WI38 (cell line): ENCODE data around the gene WNT10A.

Experiments used
- H3K4me3 ChIP-seq: 2 replicates; pipeline ENCODE4 v1.5.1; 2011; ENCODE audit warnings: low read depth, mild to moderate bottlenecking, control low read depth, low read length
- CTCF ChIP-seq: IDR thresholded peaks from 2 replicates; pipeline ENCODE4 v1.5.1; 2012; ENCODE audit warnings: low read depth, mild to moderate bottlenecking, control low read depth, low read length

Gene WNT10A

GRCh38 chr2:218858671-218859555, 21.7 kb upstream of the WNT10A start:
- H3K4me3 ChIP-seq, result no peak overlapping the region
- TF ChIP-seq CTCF, result no peak

GRCh38 chr2:218859556-218859987, 21.1 kb upstream of the WNT10A start, which contains the start of gene WNT6:
TSS of gene WNT6 (plus strand) at chr2:218859805. CDS start at chr2:218860038, 233 bp downstream.
- TF ChIP-seq CTCF, result no peak
- H3K4me3 ChIP-seq, result no peak within 1 kb of the TSS

GRCh38 chr2:218859988-218860831, 20.4 kb upstream of the WNT10A start:
- TF ChIP-seq CTCF, result no peak
- H3K4me3 ChIP-seq, result no peak overlapping the region

DNA sequence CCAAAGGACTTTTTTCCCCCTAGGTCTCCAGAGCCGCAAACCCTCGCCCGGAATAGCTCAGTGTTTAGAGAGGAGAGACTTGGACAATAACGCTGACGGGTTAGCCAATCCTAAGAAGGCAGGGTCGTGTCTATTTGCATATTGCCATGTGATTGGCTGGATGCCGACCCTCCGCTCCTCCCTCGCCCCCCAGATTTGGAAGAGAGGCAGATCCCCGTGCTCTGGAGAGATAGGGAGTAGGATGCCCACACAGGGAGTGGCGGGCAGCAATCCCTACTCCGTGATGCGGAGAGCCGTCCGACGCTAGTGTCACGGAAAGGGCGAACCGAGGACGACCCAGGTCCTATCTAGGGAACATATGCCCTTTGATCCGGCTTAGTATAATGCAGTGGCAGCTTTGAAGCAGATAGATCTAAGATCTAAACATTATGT, 19.7 kb upstream of the WNT10A start:
- no peak overlapping the region for H3K4me3 ChIP-seq
- TF ChIP-seq CTCF, result no peak

- no peak for TF ChIP-seq CTCF
- H3K4me3 ChIP-seq, result no peak overlapping the region
Measured at GRCh38 chr2:218861645-218862318, 18.9 kb upstream of the WNT10A start.

DNA sequence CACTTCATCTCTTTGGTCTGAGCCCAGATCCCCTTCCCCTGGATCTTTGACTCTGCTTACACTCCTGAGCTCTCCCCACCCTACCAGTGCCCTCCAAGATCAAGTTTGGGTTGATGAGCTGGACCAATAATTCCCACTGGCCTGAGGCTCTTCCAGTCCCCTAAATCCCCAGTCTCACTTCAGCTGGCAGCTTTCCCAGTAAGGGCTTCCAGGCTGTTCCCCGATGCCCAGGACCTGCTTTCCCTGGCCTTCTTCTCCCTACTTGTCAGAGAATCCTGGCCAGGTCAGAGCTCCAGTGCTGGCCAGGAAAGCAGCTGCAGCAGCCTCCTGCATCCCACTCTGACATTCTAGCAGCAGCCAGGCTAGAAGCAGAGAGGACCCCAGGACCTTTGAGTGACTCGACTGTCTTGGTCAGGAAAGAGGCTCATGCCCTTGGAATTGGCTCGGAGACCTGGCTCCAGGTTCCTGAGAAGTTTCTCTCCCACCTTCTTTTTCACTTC, 17.6 kb upstream of the WNT10A start:
- no peak overlapping the region for H3K4me3 ChIP-seq
- TF ChIP-seq CTCF, result no peak
